ENCODE results near the gene SPNS2.

GRCh38 chr17:4534515-4534914, 35.8 kb downstream of the SPNS2 start:
- TF ChIP-seq, protein P1, sequence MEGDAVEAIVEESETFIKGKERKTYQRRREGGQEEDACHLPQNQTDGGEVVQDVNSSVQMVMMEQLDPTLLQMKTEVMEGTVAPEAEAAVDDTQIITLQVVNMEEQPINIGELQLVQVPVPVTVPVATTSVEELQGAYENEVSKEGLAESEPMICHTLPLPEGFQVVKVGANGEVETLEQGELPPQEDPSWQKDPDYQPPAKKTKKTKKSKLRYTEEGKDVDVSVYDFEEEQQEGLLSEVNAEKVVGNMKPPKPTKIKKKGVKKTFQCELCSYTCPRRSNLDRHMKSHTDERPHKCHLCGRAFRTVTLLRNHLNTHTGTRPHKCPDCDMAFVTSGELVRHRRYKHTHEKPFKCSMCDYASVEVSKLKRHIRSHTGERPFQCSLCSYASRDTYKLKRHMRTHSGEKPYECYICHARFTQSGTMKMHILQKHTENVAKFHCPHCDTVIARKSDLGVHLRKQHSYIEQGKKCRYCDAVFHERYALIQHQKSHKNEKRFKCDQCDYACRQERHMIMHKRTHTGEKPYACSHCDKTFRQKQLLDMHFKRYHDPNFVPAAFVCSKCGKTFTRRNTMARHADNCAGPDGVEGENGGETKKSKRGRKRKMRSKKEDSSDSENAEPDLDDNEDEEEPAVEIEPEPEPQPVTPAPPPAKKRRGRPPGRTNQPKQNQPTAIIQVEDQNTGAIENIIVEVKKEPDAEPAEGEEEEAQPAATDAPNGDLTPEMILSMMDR (IDR thresholded peaks at IDR 0.05) = no peak
- TF ChIP-seq POLR2A (IDR thresholded peaks at IDR 0.05) (no peak), POLR2AphosphoS5 (IDR thresholded peaks at IDR 0.05; ENCODE audit: insufficient read depth in 1 of 2, low read depth in 1 of 2) (no peak)

Data from vagina (tissue), 2 donors.